ENCODE measurements around the gene ANKFN1. TPM values are rescaled to one million over a fixed set of nuclear protein-coding genes. Genes with fewer than 3 reads are reported as not detected.

ANKFN1 gene
- total RNA-seq, 1 donor from 2014 or later: not detected

- Mint-ChIP-seq H3K4me1 (ENCODE audit: low read depth, unreplicated experiment) (no peaks in the 10 kb centered on the region), H3K9me3 (ENCODE audit: unreplicated experiment) (no peaks in the 10 kb centered on the region), H3K27ac (ENCODE audit: unreplicated experiment) (no peak overlapping the region), H3K4me3 (ENCODE audit: unreplicated experiment) (no peak overlapping the region), H3K36me3 (ENCODE audit: low read depth, unreplicated experiment) (no peaks in the 10 kb centered on the region), H3K27me3 (ENCODE audit: low read depth, unreplicated experiment) (peaks cover 8% of the 10 kb centered on the region)
- Histone ChIP-seq H3K27ac (ENCODE audit: low read depth, low read length) (no peak overlapping the region), H3K36me3 (ENCODE audit: insufficient read depth, low read length) (no peaks in the 10 kb centered on the region), H3K4me3 (ENCODE audit: insufficient read depth, low read depth, low read length) (no peak overlapping the region), H3K79me2 (ENCODE audit: insufficient read depth, low read length) (no peaks in the 10 kb centered on the region), H3K9ac (ENCODE audit: low read length) (no peak overlapping the region), H4K20me1 (ENCODE audit: insufficient read depth, low read length) (no peaks in the 10 kb centered on the region), H2AFZ (ENCODE audit: low read depth, low read length) (no peak overlapping the region), H3K9me3 (ENCODE audit: insufficient read depth, low read depth, low read length) (no peaks in the 10 kb centered on the region), H3K4me1 (ENCODE audit: insufficient read depth, low read length) (no peaks in the 10 kb centered on the region), H3K4me2 (ENCODE audit: low read length) (no peak overlapping the region), H3K27me3 (ENCODE audit: insufficient read depth, low read length) (no peaks in the 10 kb centered on the region)
- FAIRE-seq: no peak
- TF ChIP-seq EZH2 (IDR thresholded peaks at IDR 0.05; ENCODE audit: insufficient read depth, low read length) (no peak), CTCF (IDR thresholded peaks at IDR 0.05; ENCODE audit: insufficient read depth, low read depth, low read length) (no peak)
- peak; percentile 50 for DNase-seq (ENCODE audit: low read depth)
Measured at GRCh38 chr17:56447171-56447570, 293.9 kb downstream of the ANKFN1 start.

GRCh38 chr17:56448371-56448770 lies 295.1 kb downstream of the ANKFN1 start:
- Mint-ChIP-seq H3K4me1 (ENCODE audit: low read depth, unreplicated experiment) (no peaks in the 10 kb centered on the region), H3K27ac (ENCODE audit: unreplicated experiment) (no peak overlapping the region), H3K27me3 (ENCODE audit: low read depth, unreplicated experiment) (peaks cover 8% of the 10 kb centered on the region), H3K4me3 (ENCODE audit: unreplicated experiment) (no peak overlapping the region), H3K36me3 (ENCODE audit: low read depth, unreplicated experiment) (no peaks in the 10 kb centered on the region), H3K9me3 (ENCODE audit: unreplicated experiment) (no peaks in the 10 kb centered on the region)
- Histone ChIP-seq H3K9ac (ENCODE audit: low read length) (no peak overlapping the region), H3K4me3 (ENCODE audit: insufficient read depth, low read depth, low read length) (no peak overlapping the region), H3K27me3 (ENCODE audit: insufficient read depth, low read length) (no peaks in the 10 kb centered on the region), H3K36me3 (ENCODE audit: insufficient read depth, low read length) (no peaks in the 10 kb centered on the region), H3K79me2 (ENCODE audit: insufficient read depth, low read length) (no peaks in the 10 kb centered on the region), H3K4me2 (ENCODE audit: low read length) (no peak overlapping the region), H2AFZ (ENCODE audit: low read depth, low read length) (peak overlapping the region; percentile 14), H3K4me1 (ENCODE audit: insufficient read depth, low read length) (no peaks in the 10 kb centered on the region), H3K9me3 (ENCODE audit: insufficient read depth, low read depth, low read length) (no peaks in the 10 kb centered on the region), H4K20me1 (ENCODE audit: insufficient read depth, low read length) (no peaks in the 10 kb centered on the region), H3K27ac (ENCODE audit: low read depth, low read length) (no peak overlapping the region)
- no peak for TF ChIP-seq EZH2 (IDR thresholded peaks at IDR 0.05; ENCODE audit: insufficient read depth, low read length)
- TF ChIP-seq CTCF (IDR thresholded peaks at IDR 0.05; ENCODE audit: insufficient read depth, low read depth, low read length): no peak
- DNase-seq (ENCODE audit: low read depth) (no peak), FAIRE-seq (no peak)

- Histone ChIP-seq H3K4me3 (ENCODE audit: insufficient read depth, low read depth, low read length) (no peak overlapping the region), H3K4me1 (ENCODE audit: insufficient read depth, low read length) (no peaks in the 10 kb centered on the region), H3K9ac (ENCODE audit: low read length) (no peak overlapping the region), H4K20me1 (ENCODE audit: insufficient read depth, low read length) (no peaks in the 10 kb centered on the region), H3K27ac (ENCODE audit: low read depth, low read length) (no peak overlapping the region), H3K79me2 (ENCODE audit: insufficient read depth, low read length) (no peaks in the 10 kb centered on the region), H3K9me3 (ENCODE audit: insufficient read depth, low read depth, low read length) (no peaks in the 10 kb centered on the region), H3K36me3 (ENCODE audit: insufficient read depth, low read length) (no peaks in the 10 kb centered on the region), H2AFZ (ENCODE audit: low read depth, low read length) (no peak overlapping the region), H3K4me2 (ENCODE audit: low read length) (no peak overlapping the region), H3K27me3 (ENCODE audit: insufficient read depth, low read length) (no peaks in the 10 kb centered on the region)
- FAIRE-seq: no peak
- Mint-ChIP-seq H3K36me3 (ENCODE audit: low read depth, unreplicated experiment) (no peaks in the 10 kb centered on the region), H3K27me3 (ENCODE audit: low read depth, unreplicated experiment) (peaks cover 8% of the 10 kb centered on the region), H3K4me3 (ENCODE audit: unreplicated experiment) (no peak overlapping the region), H3K4me1 (ENCODE audit: low read depth, unreplicated experiment) (no peaks in the 10 kb centered on the region), H3K27ac (ENCODE audit: unreplicated experiment) (no peak overlapping the region), H3K9me3 (ENCODE audit: unreplicated experiment) (no peaks in the 10 kb centered on the region)
- DNase-seq (ENCODE audit: low read depth): no peak
- TF ChIP-seq EZH2 (IDR thresholded peaks at IDR 0.05; ENCODE audit: insufficient read depth, low read length) (no peak), CTCF (IDR thresholded peaks at IDR 0.05; ENCODE audit: insufficient read depth, low read depth, low read length) (no peak)
Measured at GRCh38 chr17:56449176-56449575, 295.9 kb downstream of the ANKFN1 start.
